Liver (tissue), 9 donors: Measurements from ENCODE around the gene DNAH6. TPM values are rescaled to one million over a fixed set of nuclear protein-coding genes. Genes with fewer than 3 reads are reported as not detected.
"Not testable (repeated sequence)": the region's sequence is repeated elsewhere in the genome, so short reads cannot be mapped to it uniquely, and the experiment has no call there.

Experiments used
- DNase-seq: peaks from one replicate; pipeline ENCODE4 v3.0.0-alpha.2; 2017; ENCODE audit warnings: low spot score
- H3K27ac ChIP-seq, 2 donors: one replicate each; pipeline ENCODE4 v1.7.0; 2013; ENCODE audit warnings: inconsistent platforms in 2 of 2, low read length in 2 of 2, control low read depth in 1 of 2, low read depth in 1 of 2, mild to moderate bottlenecking in 1 of 2
- H3K27me3 ChIP-seq, 4 donors: one replicate each; pipeline versions ENCODE4 v1.6.1 to v1.7.0; 2013; ENCODE audit warnings: low read length in 3 of 4, inconsistent platforms in 1 of 4, mild to moderate bottlenecking in 1 of 4, moderate library complexity in 1 of 4; ENCODE audit not compliant: control insufficient read depth in 4 of 4, insufficient read depth in 4 of 4
- H3K36me3 ChIP-seq, 4 donors: one replicate each; pipeline versions ENCODE4 v1.6.1 to v1.7.0; 2013; ENCODE audit warnings: low read length in 3 of 4, mild to moderate bottlenecking in 3 of 4, low read depth in 1 of 4, moderate library complexity in 1 of 4; ENCODE audit not compliant: control insufficient read depth in 4 of 4, insufficient read depth in 3 of 4
- H3K4me1 ChIP-seq, 4 donors: one replicate each; pipeline versions ENCODE4 v1.6.1 to v1.7.0; 2013; ENCODE audit warnings: low read length in 3 of 4, mild to moderate bottlenecking in 3 of 4, moderate library complexity in 1 of 4; ENCODE audit not compliant: control insufficient read depth in 4 of 4, insufficient read depth in 4 of 4
- H3K4me3 ChIP-seq, 3 donors: one replicate each; pipeline versions ENCODE4 v1.6.1 to v1.7.0; 2013; ENCODE audit warnings: low read length in 3 of 3, control low read depth in 1 of 3, low read depth in 1 of 3, mild to moderate bottlenecking in 1 of 3
- H3K9ac ChIP-seq, 2 donors: one replicate each; pipeline ENCODE4 v1.7.0; 2013; ENCODE audit warnings: low read length in 2 of 2, mild to moderate bottlenecking in 2 of 2, moderate library complexity in 2 of 2, control low read depth in 1 of 2, low read depth in 1 of 2
- H3K9me3 ChIP-seq, 4 donors: one replicate each; pipeline versions ENCODE4 v1.6.1 to v1.7.0; 2013; ENCODE audit warnings: low read length in 3 of 4; ENCODE audit not compliant: control insufficient read depth in 4 of 4
- ATF3 ChIP-seq: IDR thresholded peaks from 2 replicates; pipeline ENCODE4 v1.6.1; 2016; ENCODE audit warnings: antibody characterized with exemption
- EGR1 ChIP-seq, 2 donors: IDR thresholded peaks; 2 replicates each; pipeline ENCODE4 v1.6.1; 2016 to 2018; ENCODE audit warnings: antibody characterized with exemption in 2 of 2, low read depth in 2 of 2
- FOXA1 ChIP-seq: IDR thresholded peaks from 2 replicates; pipeline ENCODE4 v1.6.1; 2016; ENCODE audit warnings: antibody characterized with exemption
- FOXA2 ChIP-seq: IDR thresholded peaks from 2 replicates; pipeline ENCODE4 v1.6.1; 2016; ENCODE audit warnings: antibody characterized with exemption
- GABPA ChIP-seq, 2 donors: IDR thresholded peaks in 1 of 2; conservative IDR thresholded peaks in 1 of 2; 2 replicates each; pipeline ENCODE4 v1.6.1; 2016; ENCODE audit warnings: antibody characterized with exemption in 2 of 2, mild to moderate bottlenecking in 1 of 2, moderate library complexity in 1 of 2
- HNF4A ChIP-seq, 2 donors: conservative IDR thresholded peaks; 2 replicates each; pipeline ENCODE4 v1.6.1; 2016; ENCODE audit warnings: antibody characterized with exemption in 2 of 2, mild to moderate bottlenecking in 2 of 2
- HNF4G ChIP-seq: IDR thresholded peaks from 2 replicates; pipeline ENCODE4 v1.6.1; 2016; ENCODE audit warnings: antibody characterized with exemption
- JUND ChIP-seq, 2 donors: IDR thresholded peaks; 2 replicates each; pipeline ENCODE4 v1.6.1; 2016; ENCODE audit warnings: antibody characterized with exemption in 2 of 2
- NR2F2 ChIP-seq: IDR thresholded peaks from 2 replicates; pipeline ENCODE4 v1.6.1; 2016; ENCODE audit warnings: antibody characterized with exemption
- RAD21 ChIP-seq, 2 donors: IDR thresholded peaks; 2 replicates each; pipeline ENCODE4 v1.6.1; 2016; ENCODE audit warnings: antibody characterized with exemption in 2 of 2, mild to moderate bottlenecking in 2 of 2
- REST ChIP-seq: IDR thresholded peaks from 2 replicates; pipeline ENCODE4 v1.6.1; 2016; ENCODE audit warnings: antibody characterized with exemption, mild to moderate bottlenecking
- RXRA ChIP-seq, 2 donors: IDR thresholded peaks; 2 replicates each; pipeline ENCODE4 v1.6.1; 2017 to 2018; ENCODE audit warnings: antibody characterized with exemption in 2 of 2, mild to moderate bottlenecking in 1 of 2
- SP1 ChIP-seq: IDR thresholded peaks from 2 replicates; pipeline ENCODE4 v1.6.1; 2018; ENCODE audit warnings: antibody characterized with exemption, mild to moderate bottlenecking
- TAF1 ChIP-seq: conservative IDR thresholded peaks from 2 replicates; pipeline ENCODE4 v1.6.1; 2016; ENCODE audit warnings: antibody characterized with exemption, mild to moderate bottlenecking
- YY1 ChIP-seq: IDR thresholded peaks from 2 replicates; pipeline ENCODE4 v1.6.1; 2016; ENCODE audit warnings: antibody characterized with exemption, mild to moderate bottlenecking
- ZBTB33 ChIP-seq: IDR thresholded peaks from 2 replicates; pipeline ENCODE4 v1.6.1; 2016; ENCODE audit warnings: antibody characterized with exemption
- WGBS: extraction: QIAGEN DNeasy Blood & Tissue Kit; methylation state at CpG from one replicate; pipeline ENCODE4 v1.1.7; 2013; 5-methylcytosine and 5-hydroxymethylcytosine counted together
- polyA plus RNA-seq, 2 donors: library from polyadenylated mRNA; stranded (reverse) in 1 of 2; unstranded in 1 of 2; fragments of 200-250 nt in 1 of 2; fragments of >200 nt in 1 of 2; fragmentation: Nextera tagmentation in 1 of 2; extraction: Ambion mirVana in 1 of 2; gene quantifications; one replicate each; pipeline versions ENCODE4 v1.2.1 to v1.2.3, GENCODE V29; 2013 to 2015
- total RNA-seq, 2 donors: library from RNA; depleted of rRNA; stranded (reverse); fragments of >200 nt; gene quantifications; one replicate each; pipeline ENCODE4 v1.2.3, GENCODE V29; 2014
- TF ChIP-seq, protein P1 (sequence below): fragments of 150-350 bp; IDR thresholded peaks from 2 replicates; pipeline ENCODE4 v1.5.1; 2017; ENCODE audit warnings: improper control_type of control experiment, low read depth, low read length; ENCODE audit not compliant: missing input control
- TF ChIP-seq, protein P2 (sequence below): IDR thresholded peaks from 2 replicates; pipeline ENCODE4 v1.6.1; 2016; ENCODE audit warnings: antibody characterized with exemption
- donor health status: healthy.
- donor health status: healthy.
- donor health status: healthy.
- donor health status: healthy.
- donor health status: healthy.

Gene DNAH6
- total and polyA plus RNA-seq, 4 donors: 0.32 to 1.6 (median 0.59) TPM

- not testable (repeated sequence) for H3K9ac ChIP-seq, H3K4me3 ChIP-seq, H3K4me1 ChIP-seq, H3K27ac ChIP-seq, DNase-seq, H3K9me3 ChIP-seq, H3K36me3 ChIP-seq, H3K27me3 ChIP-seq
- 91% methylated on average over 10 of the region's 10 CpGs for WGBS
Observed at GRCh38 chr2:84511024-84511423, 5.3 kb upstream of the DNAH6 start.

GRCh38 chr2:84515788-84516187, 510 bp upstream of the DNAH6 start:
- TF ChIP-seq, protein P1, sequence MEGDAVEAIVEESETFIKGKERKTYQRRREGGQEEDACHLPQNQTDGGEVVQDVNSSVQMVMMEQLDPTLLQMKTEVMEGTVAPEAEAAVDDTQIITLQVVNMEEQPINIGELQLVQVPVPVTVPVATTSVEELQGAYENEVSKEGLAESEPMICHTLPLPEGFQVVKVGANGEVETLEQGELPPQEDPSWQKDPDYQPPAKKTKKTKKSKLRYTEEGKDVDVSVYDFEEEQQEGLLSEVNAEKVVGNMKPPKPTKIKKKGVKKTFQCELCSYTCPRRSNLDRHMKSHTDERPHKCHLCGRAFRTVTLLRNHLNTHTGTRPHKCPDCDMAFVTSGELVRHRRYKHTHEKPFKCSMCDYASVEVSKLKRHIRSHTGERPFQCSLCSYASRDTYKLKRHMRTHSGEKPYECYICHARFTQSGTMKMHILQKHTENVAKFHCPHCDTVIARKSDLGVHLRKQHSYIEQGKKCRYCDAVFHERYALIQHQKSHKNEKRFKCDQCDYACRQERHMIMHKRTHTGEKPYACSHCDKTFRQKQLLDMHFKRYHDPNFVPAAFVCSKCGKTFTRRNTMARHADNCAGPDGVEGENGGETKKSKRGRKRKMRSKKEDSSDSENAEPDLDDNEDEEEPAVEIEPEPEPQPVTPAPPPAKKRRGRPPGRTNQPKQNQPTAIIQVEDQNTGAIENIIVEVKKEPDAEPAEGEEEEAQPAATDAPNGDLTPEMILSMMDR: no peak
- no peak for TF ChIP-seq REST
- TF ChIP-seq YY1: no peak
- TF ChIP-seq ATF3: no peak
- TF ChIP-seq NR2F2: no peak
- TF ChIP-seq RXRA (IDR thresholded peaks at IDR 0.05): no peak
- no peak for TF ChIP-seq TAF1
- TF ChIP-seq HNF4G: no peak
- TF ChIP-seq SP1: no peak
- TF ChIP-seq, protein P2, sequence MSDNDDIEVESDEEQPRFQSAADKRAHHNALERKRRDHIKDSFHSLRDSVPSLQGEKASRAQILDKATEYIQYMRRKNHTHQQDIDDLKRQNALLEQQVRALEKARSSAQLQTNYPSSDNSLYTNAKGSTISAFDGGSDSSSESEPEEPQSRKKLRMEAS: no peak
- no peak for TF ChIP-seq JUND (IDR thresholded peaks at IDR 0.05)
- no peak for TF ChIP-seq ZBTB33
- TF ChIP-seq HNF4A (conservative IDR thresholded peaks at IDR 0.05): no peak
- TF ChIP-seq RAD21 (IDR thresholded peaks at IDR 0.05): no peak
- no peak for TF ChIP-seq FOXA1
- TF ChIP-seq EGR1 (IDR thresholded peaks at IDR 0.05; ENCODE audit: low read depth in 2 of 2): no peak
- TF ChIP-seq GABPA (IDR thresholded peaks at IDR 0.05 in 1 of 2, conservative IDR thresholded peaks at IDR 0.05 in 1 of 2): no peak
- no peak for TF ChIP-seq FOXA2
- Histone ChIP-seq H3K4me3 (peak overlapping the region in 1 of 3 donors; percentile 60), H3K9me3 (no peaks in the 10 kb centered on the region), H3K36me3 (no peaks in the 10 kb centered on the region), H3K27me3 (peaks cover 0 to 7% (median 0%) of the 10 kb centered on the region in 4 donors), H3K9ac (no peak overlapping the region), H3K4me1 (peaks cover 0 to 11% (median 0%) of the 10 kb centered on the region in 4 donors), H3K27ac (no peak overlapping the region)
- DNase-seq: no peak
- WGBS: 75% methylated on average over 9 of the region's 9 CpGs
